ENCODE measurements around the gene ZNF783.

The ZNF783 gene

DNA sequence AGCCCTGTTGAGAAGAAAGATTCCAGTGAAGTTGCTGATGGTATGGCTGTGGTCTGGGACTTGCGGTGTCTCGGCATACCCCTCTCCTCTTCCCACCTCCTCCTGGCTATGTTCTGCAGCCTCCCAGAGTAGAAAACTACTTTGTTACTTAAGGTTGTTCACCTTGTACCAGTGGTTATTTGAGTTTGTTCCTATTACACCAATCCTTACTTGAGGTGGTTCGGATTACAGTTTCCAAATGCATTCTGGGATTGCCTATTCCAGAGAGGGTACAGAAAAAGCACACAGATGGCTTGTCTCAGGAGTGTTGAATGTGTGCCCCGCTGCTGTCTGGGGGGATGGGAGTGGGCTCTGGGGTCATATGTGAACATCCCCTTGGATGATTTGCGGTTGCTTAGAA lies 6.8 kb upstream of the ZNF783 start:
- H3K9me2 ChIP-seq (ENCODE audit: low read depth, low read length) = no peaks in the 10 kb centered on the region
- H3K36me3 ChIP-seq (ENCODE audit: insufficient read depth, low read length) = peaks cover 57% of the 10 kb centered on the region

DNA sequence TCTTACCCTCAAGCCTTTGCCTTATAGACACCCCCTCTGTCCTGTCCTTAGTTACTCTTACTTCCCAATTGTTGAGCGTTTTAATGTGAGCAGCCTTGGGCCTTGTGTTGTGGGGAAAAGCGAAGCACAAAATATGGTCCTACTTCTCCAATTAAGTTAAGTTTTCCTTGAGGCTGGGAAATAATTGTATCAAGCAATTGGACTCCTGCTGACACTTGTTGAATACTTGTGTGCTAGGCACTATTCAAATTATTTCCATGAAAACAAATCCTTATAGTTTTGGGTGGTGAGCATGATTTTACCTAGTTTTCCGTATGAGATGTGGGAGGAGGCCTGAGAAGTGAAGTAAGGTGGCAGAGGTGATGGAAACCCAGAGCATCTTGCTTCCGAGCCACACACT lies 5.4 kb upstream of the ZNF783 start:
- Histone ChIP-seq H3K9me3 (ENCODE audit: low read length) (no peaks in the 10 kb centered on the region), H3K4me2 (ENCODE audit: low read length) (no peak overlapping the region), H2AFZ (ENCODE audit: low read length) (no peak overlapping the region), H3K4me1 (ENCODE audit: insufficient read depth, low read length, severe bottlenecking) (peaks cover 5% of the 10 kb centered on the region), H3K79me2 (ENCODE audit: insufficient read depth, low read length) (no peaks in the 10 kb centered on the region), H3K4me3 (ENCODE audit: low read depth, low read length, poor library complexity, severe bottlenecking) (no peak overlapping the region), H3K9me2 (ENCODE audit: low read depth, low read length) (no peaks in the 10 kb centered on the region), H3K27me3 (ENCODE audit: insufficient read depth, low read length) (no peaks in the 10 kb centered on the region), H3K36me3 (ENCODE audit: insufficient read depth, low read length) (peaks cover 48% of the 10 kb centered on the region), H4K20me1 (ENCODE audit: insufficient read depth, low read length) (no peaks in the 10 kb centered on the region), H3K9ac (ENCODE audit: low read length) (no peak overlapping the region), H3F3A (ENCODE audit: insufficient read depth, low read length) (0 out of 2 replicates have a peak, but pooled peaks cover 4% of the 10 kb centered on the region), H3K27ac (ENCODE audit: low read depth, low read length, poor library complexity, severe bottlenecking) (no peak overlapping the region)
- TF ChIP-seq, protein P1, sequence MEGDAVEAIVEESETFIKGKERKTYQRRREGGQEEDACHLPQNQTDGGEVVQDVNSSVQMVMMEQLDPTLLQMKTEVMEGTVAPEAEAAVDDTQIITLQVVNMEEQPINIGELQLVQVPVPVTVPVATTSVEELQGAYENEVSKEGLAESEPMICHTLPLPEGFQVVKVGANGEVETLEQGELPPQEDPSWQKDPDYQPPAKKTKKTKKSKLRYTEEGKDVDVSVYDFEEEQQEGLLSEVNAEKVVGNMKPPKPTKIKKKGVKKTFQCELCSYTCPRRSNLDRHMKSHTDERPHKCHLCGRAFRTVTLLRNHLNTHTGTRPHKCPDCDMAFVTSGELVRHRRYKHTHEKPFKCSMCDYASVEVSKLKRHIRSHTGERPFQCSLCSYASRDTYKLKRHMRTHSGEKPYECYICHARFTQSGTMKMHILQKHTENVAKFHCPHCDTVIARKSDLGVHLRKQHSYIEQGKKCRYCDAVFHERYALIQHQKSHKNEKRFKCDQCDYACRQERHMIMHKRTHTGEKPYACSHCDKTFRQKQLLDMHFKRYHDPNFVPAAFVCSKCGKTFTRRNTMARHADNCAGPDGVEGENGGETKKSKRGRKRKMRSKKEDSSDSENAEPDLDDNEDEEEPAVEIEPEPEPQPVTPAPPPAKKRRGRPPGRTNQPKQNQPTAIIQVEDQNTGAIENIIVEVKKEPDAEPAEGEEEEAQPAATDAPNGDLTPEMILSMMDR (IDR thresholded peaks at IDR 0.05; ENCODE audit: low read length) = no peak
- TF ChIP-seq EZH2 (IDR thresholded peaks at IDR 0.05; ENCODE audit: borderline replicate concordance, low read length) = no peak

More for the DNA sequence above, 6.8 kb upstream of the ZNF783 start:
- Histone ChIP-seq H3K27ac (ENCODE audit: low read depth, low read length, poor library complexity, severe bottlenecking) (no peak overlapping the region), H3K4me3 (ENCODE audit: low read depth, low read length, poor library complexity, severe bottlenecking) (no peak overlapping the region), H3K9ac (ENCODE audit: low read length) (no peak overlapping the region), H4K20me1 (ENCODE audit: insufficient read depth, low read length) (no peaks in the 10 kb centered on the region), H3K4me2 (ENCODE audit: low read length) (no peak overlapping the region), H3F3A (ENCODE audit: insufficient read depth, low read length) (0 out of 2 replicates have a peak, but pooled peaks cover 4% of the 10 kb centered on the region), H2AFZ (ENCODE audit: low read length) (no peak overlapping the region), H3K9me3 (ENCODE audit: low read length) (no peaks in the 10 kb centered on the region), H3K27me3 (ENCODE audit: insufficient read depth, low read length) (no peaks in the 10 kb centered on the region), H3K79me2 (ENCODE audit: insufficient read depth, low read length) (no peaks in the 10 kb centered on the region), H3K4me1 (ENCODE audit: insufficient read depth, low read length, severe bottlenecking) (no peaks in the 10 kb centered on the region)
- TF ChIP-seq, protein P1 (IDR thresholded peaks at IDR 0.05; ENCODE audit: low read length) = no peak
- TF ChIP-seq EZH2 (IDR thresholded peaks at IDR 0.05; ENCODE audit: borderline replicate concordance, low read length) = no peak

DNA sequence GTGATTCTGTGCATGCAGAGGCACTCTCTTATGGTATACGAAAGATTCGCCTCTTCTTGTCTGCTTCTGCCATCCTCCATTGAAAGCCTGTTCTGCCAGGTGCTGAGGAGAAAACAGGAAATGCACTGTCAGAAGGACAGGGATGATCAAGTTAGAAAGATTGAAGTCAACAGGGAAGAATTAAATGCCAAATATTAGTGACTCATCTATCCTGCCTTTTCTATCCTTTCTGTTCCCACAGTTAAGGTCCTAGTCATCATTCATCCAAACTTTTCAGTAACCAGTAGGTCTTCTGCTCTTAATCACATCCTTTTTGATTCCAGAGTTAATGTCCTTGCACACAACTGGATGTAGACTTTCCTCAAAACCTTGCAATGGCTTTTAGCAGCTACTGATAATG lies 4.8 kb upstream of the ZNF783 start:
- Histone ChIP-seq H3K4me3 (ENCODE audit: low read depth, low read length, poor library complexity, severe bottlenecking) (no peak overlapping the region), H3F3A (ENCODE audit: insufficient read depth, low read length) (0 out of 2 replicates have a peak, but pooled peaks cover 4% of the 10 kb centered on the region), H3K79me2 (ENCODE audit: insufficient read depth, low read length) (no peaks in the 10 kb centered on the region), H3K27ac (ENCODE audit: low read depth, low read length, poor library complexity, severe bottlenecking) (no peak overlapping the region), H3K9me2 (ENCODE audit: low read depth, low read length) (no peaks in the 10 kb centered on the region), H2AFZ (ENCODE audit: low read length) (no peak overlapping the region), H3K27me3 (ENCODE audit: insufficient read depth, low read length) (no peaks in the 10 kb centered on the region), H3K9ac (ENCODE audit: low read length) (no peak overlapping the region), H3K4me2 (ENCODE audit: low read length) (no peak overlapping the region), H3K36me3 (ENCODE audit: insufficient read depth, low read length) (peaks cover 42% of the 10 kb centered on the region), H3K4me1 (ENCODE audit: insufficient read depth, low read length, severe bottlenecking) (peaks cover 10% of the 10 kb centered on the region), H3K9me3 (ENCODE audit: low read length) (no peaks in the 10 kb centered on the region), H4K20me1 (ENCODE audit: insufficient read depth, low read length) (no peaks in the 10 kb centered on the region)
- no peak for TF ChIP-seq EZH2 (IDR thresholded peaks at IDR 0.05; ENCODE audit: borderline replicate concordance, low read length)
- TF ChIP-seq, protein P1 (IDR thresholded peaks at IDR 0.05; ENCODE audit: low read length) = no peak

All from OCI-LY1 (cell line).